ENCODE measurements around the gene AP4E1.
"Not testable (repeated sequence)": the region's sequence is repeated elsewhere in the genome, so short reads cannot be mapped to it uniquely, and the experiment has no call there.

AP4E1 gene

DNA sequence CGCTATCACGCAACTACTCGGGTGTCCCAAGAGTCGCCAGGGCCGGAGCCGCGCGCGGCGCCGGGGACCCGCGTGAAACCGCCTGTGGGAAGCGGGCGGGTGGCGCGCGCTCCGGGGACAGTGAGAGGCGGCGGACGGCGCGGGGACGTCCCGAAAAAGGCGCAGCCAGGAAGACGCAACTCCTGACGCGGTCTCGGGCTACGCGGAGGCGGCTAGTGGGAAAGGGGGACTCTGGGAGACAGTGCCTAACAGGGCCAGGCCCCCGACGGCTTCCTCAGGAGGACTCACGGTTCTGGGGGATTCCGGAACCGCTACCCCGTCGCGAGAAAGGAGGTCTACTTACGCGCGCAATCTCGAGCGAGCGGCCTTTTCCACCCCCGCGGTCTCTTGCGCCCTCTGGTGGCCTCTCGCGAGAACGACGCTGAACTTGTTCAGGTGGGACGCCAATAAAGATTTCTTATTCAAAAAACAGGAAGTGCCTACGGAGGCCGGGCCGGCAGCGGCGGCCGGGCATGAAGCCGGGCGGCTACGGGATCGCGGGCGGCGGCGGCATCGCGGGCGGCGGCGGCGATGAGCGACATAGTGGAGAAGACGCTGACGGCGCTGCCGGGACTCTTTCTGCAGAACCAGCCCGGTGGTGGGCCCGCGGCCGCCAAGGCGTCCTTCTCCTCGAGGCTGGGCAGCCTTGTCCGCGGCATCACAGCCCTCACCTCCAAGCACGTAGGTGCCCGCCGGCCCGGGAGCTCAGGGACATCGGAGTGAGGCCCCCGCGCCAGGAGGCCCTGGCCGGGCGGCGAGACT is at the start of gene AP4E1:
Gene AP4E1, plus strand, starts transcription at position 475 of the 801 bp plus-strand sequence. Its CDS starts 96 bp downstream, at position 571.
- DNase-seq (ENCODE audit: low read depth in 2 of 2), result peak; percentile 92

- no peak for DNase-seq (ENCODE audit: low read depth in 2 of 2)
Observed at GRCh38 chr15:50860824-50861223, 47.7 kb upstream of the AP4E1 start.

DNA sequence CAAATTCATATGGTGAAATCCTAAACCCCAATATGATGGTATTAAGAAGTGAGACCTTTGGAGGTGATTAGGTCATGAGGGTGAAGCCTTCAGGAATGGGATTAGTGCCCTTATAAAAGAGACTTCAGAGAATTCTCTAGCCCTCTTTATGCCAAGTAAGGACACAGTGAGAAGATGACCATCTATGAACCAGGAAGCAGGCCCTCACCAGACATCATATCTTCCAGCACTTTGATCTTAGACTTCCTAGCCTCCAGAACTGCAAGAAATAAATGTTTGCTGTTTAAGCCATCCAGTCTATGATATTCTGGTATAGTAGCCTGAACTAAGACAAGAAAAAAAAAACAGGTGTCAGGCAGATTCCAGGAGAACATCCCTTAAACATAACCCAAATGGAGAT is 45.9 kb upstream of the AP4E1 start:
- DNase-seq (ENCODE audit: low read depth in 2 of 2), result no peak

DNA sequence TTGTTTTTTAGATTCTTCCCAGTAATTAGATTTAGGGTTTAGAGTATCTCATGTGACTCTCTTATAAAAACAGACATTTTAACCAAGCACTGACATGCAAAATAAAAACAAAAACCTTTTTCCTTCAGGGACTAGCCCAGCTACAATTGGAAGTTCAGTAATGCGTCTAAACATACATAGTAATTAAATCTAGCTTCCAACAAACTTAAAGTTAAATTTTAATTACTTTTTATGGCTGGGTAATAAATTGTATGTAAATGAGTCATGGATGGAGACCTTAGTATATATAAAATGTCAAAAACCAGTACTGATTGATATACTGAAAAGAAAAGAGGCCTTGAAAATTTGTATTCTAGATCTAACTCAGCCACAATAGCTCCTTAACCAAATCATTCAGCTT is 43.6 kb upstream of the AP4E1 start:
- DNase-seq (ENCODE audit: low read depth in 2 of 2), result no peak

DNA sequence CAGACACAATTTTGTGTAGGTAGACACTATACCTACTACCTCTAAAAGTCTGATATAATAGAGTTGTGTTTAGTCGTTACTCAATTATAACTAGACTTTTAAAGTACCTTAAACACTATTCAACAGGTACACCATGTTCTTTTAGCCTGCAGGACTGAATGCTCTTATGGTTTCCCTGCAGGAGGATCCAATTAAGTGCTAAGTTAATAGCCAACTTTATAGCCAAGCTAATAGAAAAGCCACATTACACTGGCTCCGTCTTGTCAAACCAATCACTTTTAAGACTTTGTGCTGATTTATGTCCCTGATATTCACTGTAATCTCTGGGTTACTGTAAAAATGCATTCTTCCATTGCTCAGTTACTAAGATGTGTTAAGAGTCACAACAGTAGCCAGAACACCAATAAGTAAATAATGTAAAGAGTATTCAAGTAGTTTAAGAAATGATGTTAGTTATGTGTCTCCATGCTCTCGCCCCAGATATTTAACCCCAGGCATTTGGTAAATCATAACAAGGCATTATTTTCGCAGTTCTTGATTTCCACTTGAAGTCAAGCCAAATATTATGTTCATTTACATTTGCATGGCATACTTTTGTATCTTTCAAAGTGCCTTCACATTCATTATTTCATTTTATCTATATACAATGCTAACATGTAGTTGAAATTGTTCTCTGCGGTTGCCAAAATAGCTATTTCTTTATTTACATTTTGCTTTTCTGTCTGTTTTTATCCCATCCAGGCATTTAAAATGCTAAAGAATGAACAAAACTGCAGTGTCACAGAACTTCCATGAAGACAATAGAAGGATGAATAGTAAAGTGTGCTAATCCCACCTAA is 42.7 kb upstream of the AP4E1 start:
- DNase-seq (ENCODE audit: low read depth in 2 of 2), result no peak

GRCh38 chr15:50871832-50872231 is 36.7 kb upstream of the AP4E1 start:
- DNase-seq (ENCODE audit: low read depth in 2 of 2), result no peak

- no peak for DNase-seq (ENCODE audit: low read depth in 2 of 2)
Observed at GRCh38 chr15:50872832-50873426, 35.6 kb upstream of the AP4E1 start.

DNA sequence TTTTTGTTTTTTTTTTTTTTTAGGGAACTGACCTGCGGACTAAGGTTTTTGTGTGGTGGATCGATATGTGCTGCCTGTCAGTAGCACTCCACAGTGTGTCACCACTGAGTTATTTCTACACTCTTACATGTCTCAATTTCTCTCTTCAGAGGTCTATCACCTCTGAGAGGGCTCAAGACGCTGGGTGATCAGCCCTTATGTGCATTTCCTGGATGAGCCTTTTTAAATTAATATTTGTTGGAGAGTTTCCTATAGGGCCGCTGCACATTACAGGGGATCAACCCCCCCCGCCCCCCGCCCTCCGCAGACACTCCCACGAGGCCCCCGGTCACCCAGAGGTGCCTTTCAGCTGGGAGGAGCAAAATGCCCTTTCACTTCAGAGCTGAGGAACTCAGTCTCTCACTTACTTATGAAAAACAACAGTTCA is 34.5 kb upstream of the AP4E1 start:
- DNase-seq (ENCODE audit: low read depth in 2 of 2), result no peak

DNA sequence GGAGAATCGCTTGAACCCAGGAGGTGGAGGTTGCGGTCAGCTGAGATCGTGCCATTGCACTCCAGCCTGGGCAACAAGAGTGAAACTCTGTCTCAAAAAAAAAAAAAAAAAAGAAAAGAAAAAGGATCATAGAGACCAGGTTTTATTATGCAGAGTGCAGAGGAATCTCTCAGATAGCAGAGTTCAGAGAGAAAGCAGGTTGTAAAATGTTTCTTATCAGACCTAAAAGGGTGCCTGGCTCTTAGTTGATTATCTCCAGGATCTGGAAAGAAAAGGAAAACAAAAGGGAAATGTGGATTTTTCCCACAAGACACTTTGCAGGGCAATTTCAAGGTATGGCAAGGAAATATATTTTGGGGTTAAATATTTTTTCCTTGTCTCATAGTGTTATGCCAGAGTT is 33.2 kb upstream of the AP4E1 start:
- DNase-seq (ENCODE audit: low read depth in 2 of 2), result not testable (repeated sequence)

DNA sequence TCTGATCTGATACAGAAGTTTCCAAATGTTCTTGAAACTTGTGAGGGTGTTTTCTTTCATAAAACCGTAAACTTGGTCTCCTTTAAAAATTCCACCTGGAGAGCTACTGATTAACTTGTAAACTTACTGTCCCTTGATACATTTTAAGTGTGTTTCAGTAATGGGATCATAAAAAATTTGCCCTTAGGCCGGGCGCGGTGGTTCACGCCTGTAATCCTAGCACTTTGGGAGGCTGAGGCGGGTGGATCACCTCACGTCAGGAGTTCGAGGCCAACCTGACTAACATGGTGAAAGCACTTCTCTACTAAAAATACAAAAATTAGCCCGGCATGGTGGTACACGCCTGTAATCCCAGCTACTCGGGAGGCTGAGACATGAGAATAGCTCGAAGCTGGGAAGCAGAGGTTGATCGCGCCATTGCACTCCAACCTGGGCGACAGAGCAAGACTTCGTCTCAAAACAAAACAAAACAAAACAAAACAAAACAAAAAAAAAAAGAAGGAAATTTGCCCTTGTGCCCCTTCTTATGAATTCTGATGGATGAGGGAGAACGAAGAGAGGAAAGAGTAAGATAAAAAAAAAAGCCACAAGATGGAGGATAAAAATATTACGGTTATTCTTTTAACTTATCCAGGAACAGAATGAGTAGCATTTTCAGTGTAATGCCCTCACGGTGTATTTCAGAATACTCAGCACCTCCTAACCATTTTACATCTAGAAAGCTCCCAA is 32.1 kb upstream of the AP4E1 start:
- DNase-seq (ENCODE audit: low read depth in 2 of 2), result no peak

GRCh38 chr15:50876989-50877360 is 31.5 kb upstream of the AP4E1 start:
- peak; percentile 37 to 43 for DNase-seq (ENCODE audit: low read depth in 2 of 2)

DNA sequence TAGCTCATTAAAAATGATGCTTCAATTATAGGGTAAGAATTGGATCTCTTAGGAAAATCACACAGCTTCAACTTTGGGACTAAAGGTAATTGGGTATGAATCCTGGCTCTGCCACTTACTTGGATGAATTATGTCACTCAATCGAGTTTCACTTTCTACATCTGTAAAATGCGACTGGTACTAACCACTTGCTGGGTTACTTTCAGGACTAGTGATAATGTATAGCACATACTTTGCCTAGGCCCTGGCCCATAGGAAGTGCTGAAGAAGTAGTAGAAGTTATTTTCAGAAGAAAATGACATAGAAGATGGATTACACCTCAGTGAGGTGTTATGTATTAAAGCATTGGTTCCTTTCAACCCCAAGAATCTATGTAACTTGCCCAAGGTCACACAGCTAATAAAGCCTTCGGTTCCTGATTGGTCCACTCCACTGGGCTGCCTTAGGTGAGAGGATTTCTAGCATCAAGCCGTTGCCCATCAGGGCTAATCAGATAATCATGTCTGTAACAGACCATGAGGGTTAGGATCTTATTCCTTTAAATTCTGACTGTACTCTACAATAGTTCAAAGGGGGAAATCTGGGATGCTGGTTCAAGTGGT is 29.4 kb upstream of the AP4E1 start:
- no peak for DNase-seq (ENCODE audit: low read depth in 2 of 2)

DNA sequence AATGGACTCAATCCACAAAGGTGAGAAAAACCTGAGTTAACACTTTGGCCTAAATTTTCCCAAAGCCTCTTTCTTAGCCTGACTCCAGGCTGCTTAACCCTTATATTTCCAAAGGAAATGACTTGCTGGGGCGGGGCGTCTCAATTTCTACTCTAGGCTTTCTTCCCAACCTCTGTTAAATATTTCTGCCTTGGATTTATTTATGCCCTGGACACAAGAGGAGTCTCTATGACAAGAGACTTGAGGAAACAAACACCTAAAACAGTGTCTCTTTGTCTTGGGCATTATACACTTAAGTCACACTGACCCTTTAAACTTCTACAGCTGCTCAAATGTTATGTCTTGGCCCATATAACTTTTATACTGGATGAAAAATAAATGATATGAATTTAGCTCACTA is 28.3 kb upstream of the AP4E1 start:
- no peak for DNase-seq (ENCODE audit: low read depth in 2 of 2)

- no peak for DNase-seq (ENCODE audit: low read depth in 2 of 2)
Observed at GRCh38 chr15:50880651-50881114, 27.8 kb upstream of the AP4E1 start.

DNA sequence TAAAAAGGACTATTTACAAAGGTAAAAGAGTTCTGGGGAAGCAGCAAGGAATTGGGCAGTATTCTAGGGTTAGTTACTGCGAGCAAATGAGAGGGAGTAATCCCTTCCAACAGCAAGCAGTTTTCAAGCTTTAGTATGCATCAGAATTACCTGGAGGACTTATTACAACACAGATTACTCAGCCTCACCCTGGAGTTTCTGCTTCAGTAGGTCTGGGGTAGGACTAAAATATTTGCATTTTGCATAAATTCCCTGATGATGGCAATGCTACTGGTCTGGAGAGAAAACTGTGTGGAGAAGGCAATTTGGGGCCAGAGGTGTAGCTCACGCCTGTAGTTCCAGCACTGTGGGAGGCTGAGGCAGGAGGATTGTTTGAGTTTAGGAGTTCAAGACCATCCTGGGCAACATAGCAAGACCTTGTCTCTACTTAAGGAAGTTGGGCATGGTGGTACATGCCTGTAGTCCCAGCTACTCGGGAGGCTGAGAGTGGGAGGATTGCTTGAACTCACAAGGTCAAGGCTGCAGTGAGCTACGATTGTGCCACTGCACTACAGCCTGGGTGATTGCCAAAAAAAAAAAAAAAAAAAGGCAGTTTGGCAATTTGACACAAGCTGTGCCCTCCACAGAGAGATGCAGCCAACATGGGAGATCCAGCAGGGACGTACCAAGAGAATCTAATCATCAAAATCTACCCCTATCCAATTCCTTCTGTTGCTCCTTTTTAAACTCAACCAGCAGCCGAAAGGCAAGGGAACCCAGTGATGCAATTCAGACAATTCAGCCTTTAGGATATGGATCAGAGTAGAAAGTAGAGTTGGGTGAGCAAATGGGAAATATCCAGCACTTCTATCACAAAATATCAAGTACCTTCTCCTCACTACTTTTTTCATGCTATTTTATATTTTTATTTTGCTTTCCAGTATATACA is 27.1 kb upstream of the AP4E1 start:
- no peak for DNase-seq (ENCODE audit: low read depth in 2 of 2)

GRCh38 chr15:50883903-50884302 is 24.6 kb upstream of the AP4E1 start:
- no peak for DNase-seq (ENCODE audit: low read depth in 2 of 2)

- no peak for DNase-seq (ENCODE audit: low read depth in 2 of 2)
Observed at GRCh38 chr15:50884540-50884939, 23.9 kb upstream of the AP4E1 start.

- DNase-seq (ENCODE audit: low read depth in 2 of 2), result no peak
Observed at GRCh38 chr15:50886139-50886467, 22.4 kb upstream of the AP4E1 start.

- DNase-seq (ENCODE audit: low read depth in 2 of 2), result no peak
Observed at GRCh38 chr15:50886611-50887345, 21.7 kb upstream of the AP4E1 start.

DNA sequence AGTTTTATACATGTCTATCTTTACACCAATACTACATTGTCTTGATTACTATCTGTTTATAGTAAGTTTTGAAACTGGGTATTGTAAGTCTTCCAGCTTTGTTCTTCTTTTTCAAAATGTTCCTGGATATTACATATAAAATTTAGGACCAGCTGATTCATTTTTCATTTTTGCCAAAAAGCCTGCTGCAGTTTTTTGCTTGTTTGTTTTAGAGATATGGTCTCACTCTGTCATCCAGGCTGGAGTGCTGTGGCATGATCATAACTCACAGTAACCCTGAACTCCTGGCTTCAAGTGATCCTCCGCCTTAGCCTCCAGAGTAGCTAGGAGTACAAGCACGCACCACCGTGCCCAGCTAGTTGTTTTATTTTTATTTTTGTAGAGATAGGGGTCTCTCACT is 20.4 kb upstream of the AP4E1 start:
- DNase-seq (ENCODE audit: low read depth in 2 of 2), result no peak

Measured in stimulated activated CD8-positive, alpha-beta memory T cell treated with anti-CD3 and anti-CD28 coated beads, Interleukin-7, amount 100 ng/mL, for 1 hour (primary cell).